GM21423 (cell line): ENCODE data around the gene PTPRT.

Experiments used
- ATAC-seq: cut with Tn5 transposase; IDR thresholded peaks from one replicate; pipeline ENCODE4 v1.9.1; 2021; ENCODE audit warnings: mild to moderate bottlenecking, moderate library complexity; ENCODE audit not compliant: unreplicated experiment

The PTPRT gene

DNA sequence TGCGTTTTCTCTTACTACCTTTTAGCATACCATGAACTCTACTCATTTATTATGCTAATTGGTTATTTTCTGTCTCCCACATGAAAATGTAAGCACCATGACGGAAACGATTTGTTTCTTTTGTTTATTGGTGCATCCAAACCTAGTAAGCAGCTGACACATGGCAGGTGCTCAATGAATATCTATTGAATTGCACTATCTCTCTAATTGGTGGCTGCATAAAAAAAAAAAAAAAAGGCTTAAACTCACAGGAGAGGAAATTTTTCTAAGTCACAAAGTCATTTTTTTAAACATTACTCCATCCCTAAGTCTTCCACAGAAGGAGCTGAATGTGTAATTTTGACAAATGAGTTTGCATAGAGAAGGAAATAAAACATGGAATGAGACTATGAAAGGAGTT is 608.4 kb downstream of the PTPRT start:
- no peak for ATAC-seq

DNA sequence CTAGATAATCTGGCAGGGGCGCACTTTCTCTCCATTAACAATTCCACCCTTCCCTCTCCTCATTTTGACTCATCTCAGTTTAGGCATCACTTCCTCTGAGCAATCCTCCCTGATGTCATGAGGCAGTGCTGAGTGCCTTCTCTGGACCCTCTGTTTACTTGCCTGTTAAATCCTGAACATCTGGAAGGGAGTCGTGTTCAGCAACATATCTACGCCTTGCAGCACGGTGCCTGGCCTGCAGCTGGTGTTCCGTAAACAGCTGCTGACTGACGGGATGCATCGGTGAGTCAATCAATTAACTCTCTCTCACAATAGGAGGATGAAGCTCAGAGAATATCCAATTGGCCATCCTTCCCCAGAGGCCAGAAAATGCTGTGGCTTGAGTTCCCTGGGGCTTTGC is 613.5 kb downstream of the PTPRT start:
- ATAC-seq = no peak

DNA sequence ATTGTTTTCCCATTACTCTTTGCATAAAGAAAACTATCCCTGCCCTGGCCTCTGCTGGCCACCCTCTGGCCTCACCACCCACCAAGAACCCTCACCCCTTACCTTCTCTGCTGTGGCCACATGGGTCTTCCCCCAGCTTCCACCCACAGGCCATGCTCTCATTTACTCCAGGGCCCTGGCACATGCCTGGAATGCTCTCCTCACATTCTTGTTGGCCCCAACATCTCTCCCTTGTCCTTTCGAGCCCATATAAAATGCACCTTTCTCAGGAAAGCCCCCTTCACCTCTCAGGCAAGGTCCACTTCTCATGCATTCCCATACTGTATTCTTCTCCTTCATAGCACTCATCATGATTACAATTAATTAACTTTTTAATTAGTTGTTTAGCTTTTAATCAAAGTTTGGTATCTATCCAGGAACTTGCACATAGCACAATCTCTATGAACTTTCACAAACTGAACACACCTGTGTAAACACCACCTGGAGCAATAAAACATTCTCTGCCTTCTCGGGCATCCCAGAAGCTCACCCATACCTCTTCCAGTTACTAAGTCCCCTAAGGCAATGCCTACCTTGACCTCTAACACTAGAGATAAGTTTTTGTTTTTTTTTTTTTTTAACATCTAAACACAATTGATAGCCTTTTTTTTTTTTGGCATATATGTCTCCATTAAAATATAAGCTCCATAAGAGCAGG is 617.2 kb downstream of the PTPRT start:
- no peak for ATAC-seq

DNA sequence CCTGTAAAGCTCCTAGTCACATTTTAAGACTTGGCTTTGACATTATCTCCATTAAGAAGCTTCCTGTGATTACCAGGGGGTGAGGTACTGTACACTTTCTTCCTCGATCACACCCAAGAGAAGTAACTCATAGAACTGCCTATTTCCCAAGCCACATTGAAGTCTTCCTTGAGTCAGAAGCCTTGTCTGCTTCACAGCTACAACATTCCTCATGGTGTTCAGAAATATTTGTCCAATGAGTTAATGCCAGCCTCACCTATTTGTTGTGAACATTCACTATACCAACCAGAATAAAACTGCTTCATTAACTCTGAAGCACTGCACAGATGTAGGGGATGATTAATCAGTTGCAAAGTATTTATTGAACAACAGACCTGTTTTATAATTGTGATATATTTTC is 622.3 kb downstream of the PTPRT start:
- no peak for ATAC-seq

DNA sequence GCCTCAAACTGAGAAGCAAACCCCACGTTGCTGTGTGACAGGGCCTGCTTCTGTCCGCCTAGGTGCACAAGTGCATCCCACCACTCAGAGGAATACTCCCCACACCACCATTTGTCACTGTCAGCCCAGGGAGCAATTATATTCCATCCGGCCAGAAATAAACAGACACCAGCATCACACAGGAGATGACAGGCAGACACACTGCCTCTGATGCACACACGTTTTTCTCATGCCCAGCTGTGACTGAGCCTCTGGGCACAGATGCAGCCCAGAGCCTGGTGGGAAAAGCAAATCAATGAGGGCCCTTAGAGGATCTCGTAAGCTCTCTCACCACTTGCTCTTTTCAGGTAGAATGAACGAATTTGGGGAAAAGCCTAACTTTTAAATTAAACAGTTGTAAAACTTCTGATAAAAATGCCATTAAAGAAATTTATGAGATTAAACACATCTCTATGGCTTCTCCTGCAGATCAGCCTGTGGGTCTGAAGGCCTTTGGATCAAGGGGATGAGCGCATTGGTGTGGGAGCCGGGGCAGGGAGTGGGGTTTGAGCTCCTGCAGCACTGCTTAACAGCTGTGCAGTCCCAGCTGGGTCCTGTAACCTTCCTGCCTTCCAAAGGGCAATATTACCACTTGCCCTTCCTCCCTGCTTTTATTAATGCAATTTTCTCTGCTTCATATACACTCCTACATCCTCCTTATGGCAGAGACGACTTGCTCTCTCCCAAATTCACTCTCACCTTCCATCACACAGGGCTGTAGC is 624.3 kb downstream of the PTPRT start:
- no peak for ATAC-seq

DNA sequence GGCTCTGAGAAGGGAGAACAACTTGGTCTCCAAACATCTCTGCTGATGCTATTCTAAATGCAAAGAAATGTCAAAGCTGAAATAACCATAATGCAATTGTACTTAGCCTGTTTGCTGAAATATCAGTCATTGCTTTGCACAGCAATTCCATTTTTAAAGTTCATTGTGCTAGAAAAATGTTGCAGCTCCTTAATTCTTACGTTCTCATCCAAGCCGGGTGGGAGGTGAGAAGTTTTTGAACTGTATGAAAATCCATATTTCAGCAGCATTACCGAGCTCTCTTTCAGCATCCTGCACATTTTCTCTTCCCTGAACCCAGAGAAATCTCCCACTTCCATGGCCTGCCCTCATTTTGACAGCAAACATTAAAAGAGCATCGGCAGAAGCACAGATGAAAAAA is 630.0 kb downstream of the PTPRT start:
- ATAC-seq = no peak

DNA sequence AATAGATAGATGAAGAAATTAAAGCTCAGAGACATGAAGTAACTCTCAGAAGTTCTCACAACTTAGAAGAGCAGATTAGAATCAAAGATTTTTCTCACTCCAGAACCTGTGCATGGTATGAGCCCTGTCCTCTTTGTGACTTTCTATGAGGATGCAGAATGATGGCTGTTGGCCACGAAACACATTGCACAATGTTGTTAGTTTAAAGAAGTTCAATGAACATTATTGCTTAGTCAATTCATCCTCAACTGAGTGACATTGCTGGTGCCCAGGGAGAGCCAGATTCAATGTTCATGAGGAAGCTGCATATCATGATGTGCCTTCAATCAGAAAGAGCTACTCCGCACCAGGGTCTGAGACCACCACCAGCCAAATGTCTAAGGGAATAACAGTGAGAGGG is 633.1 kb downstream of the PTPRT start:
- no peak for ATAC-seq

DNA sequence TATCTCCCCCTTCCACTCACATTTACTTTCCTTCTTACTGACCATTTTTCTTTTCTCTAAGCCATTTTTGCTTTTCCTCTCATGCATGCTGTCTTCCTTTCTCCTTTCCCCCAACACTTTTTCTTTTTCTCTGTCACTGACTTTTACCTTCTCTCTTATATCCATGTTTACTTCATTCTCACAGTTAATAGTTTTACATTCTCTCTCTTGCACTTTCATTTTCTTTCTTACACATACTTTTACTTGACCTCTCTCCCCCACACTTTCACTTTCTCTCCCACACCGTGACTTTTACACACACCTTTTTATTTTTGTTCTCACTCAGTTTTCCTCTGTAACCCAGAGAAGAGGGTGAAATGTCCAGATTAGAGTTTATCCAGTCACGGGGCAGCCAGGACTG is 636.3 kb downstream of the PTPRT start:
- ATAC-seq = no peak

DNA sequence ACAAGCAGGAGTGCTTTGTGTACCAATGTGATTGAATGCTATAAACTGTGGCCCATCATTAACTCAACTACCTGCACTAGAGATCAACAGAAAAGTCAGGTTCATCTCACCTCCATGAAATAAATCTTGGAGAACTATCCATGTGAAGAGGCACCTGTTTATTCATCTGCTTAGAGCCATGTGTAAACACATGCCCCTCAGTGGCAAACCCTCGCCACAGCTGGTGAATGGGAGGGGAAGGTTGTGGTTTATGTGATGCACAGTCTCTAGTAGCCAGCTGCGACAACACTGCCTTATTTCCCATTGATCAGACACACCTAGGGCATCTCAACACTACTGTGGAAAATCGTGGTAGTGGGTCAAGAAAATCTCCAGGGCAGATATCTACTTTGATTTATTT is 640.2 kb downstream of the PTPRT start:
- ATAC-seq = no peak

DNA sequence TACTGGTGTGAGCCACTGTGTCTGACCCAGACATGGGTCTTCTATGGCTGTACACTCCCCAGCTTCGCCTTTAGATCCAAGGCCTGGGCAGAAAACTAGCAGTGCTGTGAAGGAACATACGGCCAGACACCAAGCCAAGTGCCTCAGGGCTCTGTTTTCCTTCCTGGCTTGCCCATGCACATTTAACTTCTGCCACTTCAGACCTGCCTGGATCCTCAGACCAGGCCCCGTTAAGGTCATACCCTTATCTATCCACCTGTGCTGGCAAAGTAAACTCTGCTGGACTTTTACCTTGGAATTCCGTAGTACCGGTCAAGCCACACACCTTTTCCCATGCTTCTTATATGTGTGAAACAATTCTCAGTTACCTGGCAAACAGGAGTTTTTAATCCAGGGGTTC is 644.8 kb downstream of the PTPRT start:
- ATAC-seq = no peak

DNA sequence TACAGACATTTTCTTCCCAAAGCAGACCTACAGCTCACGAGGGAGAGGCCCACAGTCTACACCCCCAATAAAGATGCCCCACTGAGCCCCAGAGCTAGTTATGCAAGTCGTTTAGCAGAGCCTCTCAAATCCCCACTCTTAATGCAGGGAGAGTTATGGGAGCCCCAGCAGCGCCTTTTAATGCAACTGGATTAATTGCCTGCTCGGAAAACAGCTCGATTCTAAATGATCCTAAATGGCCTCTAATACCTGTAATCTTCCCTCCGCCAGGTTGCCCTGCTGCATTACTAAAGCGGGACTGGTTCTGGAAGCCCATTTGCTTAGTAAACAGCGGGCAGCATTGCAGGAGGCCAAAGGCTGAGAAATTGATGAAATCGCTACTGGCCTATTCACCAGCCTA is 656.9 kb downstream of the PTPRT start:
- ATAC-seq = no peak

DNA sequence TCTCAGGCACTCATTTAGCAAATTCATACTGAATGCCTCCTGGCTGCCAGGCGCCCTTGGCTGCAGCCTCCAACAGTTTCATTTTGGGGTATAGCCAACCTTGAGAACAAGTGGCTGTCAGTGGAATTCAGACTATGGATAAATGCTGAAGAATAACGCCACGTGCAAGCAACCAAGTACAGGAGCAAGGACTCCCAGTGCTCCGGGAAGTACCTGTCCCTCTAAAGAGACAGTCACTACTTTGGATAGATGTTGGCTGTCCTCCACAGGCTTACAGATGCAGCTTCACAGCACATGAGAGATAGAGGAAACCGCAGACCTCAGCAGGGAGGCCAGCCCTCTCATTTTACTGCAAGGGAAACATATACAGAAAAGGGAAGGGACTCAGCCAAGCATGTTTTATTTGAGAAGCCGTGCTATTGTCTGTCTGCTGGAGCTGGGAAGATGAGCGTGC is 658.2 kb downstream of the PTPRT start:
- ATAC-seq = no peak

DNA sequence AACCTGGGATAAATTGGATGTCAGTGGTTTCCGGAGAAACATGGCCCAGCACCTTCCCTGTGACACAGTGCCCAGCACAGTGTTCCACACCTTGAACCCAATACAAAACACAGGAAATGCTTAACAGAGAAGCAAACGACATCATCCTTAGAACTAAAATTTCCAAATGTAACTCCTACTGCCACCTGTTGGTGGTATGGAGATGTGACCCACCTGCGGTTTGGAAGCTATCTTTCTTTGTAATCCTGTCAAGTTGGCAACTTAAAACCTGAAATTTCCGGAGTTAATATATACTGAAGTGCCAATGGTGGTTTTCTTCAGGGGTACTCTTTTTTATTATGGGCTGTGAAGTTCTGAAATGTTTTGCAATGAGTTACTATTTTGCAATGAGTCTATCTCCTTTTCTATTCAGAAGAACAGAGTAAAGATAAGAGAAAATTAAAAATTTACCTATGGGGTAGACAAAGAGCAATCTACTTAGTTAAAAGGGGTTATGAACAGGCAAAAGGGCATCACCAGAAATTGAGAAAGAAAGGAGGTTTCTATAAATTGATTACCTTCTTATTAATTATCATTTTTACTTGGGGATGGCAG is 658.8 kb downstream of the PTPRT start:
- ATAC-seq = no peak

DNA sequence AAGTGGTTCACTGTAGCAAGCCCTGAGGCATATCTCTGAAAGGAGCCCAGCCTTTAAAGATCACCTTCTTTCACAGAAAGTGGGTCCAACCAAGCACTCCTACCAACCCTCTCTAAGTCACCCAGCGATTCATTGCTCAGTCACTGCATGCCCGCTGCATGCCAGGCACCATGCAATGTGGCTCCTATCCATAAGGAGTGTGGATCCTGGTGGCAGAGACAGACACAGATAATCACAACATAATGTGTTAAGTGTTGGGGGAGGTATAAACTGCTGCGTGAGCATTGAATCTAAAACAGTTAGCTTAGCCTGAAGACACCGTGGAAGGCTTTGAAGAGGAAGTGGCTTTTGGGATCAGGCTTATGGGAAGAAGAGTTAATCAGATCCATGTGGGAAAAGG is 659.5 kb downstream of the PTPRT start:
- no peak for ATAC-seq

DNA sequence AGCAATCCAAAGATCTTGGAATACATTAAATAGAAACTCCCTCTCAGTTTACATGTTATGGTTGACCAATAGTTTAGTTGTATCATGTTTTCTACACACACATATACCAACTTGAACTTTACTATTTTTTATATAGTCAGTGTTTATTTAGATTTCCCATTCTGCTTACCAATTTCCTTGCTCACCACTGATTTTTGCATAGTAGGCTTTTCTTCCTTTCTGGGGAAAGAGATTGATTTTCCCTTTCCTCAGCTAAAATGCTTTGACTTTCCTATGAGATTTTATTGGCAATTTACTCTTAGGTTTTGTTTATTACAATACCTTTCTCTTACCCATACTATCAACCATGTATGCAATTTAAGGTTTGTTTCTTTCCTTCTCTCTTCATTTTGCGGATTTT is 665.6 kb downstream of the PTPRT start:
- ATAC-seq = no peak

DNA sequence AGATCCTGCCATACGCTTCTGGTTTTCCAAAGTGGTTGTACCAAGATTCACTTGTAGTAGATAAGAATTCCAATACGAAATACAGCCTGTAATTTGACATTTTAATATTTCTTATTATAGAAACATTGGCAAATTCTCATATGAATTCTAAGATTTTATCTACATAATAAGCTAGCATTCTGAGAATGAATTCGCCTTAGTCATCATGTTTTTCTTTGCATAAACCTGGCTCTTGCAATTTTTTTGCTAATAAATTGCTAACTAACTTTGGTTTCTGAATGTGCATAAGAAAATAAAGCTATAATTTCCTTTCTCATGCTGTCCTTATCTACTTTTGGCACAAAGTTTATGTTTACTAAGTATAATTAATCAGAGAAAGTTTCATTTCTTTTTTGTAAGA is 673.0 kb downstream of the PTPRT start:
- no peak for ATAC-seq

DNA sequence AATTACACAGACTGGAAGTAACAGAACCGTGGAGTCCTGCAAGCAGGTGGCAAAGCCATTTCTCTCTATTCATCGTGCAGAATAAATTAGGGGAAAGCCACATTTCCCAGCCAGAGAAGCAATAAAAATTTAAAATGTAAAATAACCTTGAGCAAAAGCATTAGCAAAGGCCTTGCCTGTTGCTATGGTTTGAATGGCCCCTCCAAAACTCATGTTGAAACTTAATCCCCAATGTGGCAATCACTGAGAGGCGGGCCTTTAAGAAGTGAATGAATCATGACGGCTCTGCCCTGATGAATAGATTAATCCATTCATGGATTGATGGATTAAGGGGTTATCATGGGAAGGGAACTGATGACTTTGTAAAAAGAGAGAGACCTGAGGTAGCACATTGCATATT is 679.0 kb downstream of the PTPRT start:
- ATAC-seq = no peak

DNA sequence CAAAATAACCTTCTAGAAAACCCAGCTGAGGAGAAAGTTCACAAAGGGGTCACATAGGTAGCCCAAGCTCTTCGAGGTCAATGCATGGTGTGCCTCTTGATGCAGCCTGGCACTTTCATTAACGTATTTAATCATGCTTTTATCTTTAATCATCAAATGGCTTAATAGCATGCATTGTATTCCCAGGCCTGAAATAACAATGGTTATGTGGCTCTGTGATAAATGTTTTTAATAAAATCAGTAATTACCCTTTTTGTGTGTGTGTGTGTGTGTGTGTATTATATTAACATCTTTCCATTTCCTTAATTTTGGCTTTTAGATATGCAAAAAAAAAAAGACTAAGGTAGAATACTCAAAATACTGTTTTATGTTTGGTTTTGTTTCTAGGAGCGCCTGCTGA is 681.8 kb downstream of the PTPRT start:
- ATAC-seq = no peak

DNA sequence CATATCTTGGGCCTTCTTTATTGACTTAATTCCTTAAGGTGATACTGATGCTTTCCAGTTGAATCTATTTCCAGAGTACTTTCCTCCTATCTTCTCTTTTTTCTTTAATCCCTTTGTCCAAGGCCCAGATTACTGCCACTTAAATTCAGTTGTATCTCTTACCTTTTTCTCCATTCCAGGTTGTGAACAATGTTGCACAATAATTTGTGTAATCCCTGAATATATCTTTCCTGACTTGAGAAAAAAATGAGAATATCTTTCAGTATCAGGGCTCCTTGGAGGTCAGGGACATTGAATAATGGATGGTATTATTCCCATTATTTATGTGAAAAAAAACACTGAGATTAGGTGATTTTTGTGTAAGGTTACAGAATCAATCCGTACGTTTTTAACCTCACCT is 683.3 kb downstream of the PTPRT start:
- ATAC-seq = no peak

DNA sequence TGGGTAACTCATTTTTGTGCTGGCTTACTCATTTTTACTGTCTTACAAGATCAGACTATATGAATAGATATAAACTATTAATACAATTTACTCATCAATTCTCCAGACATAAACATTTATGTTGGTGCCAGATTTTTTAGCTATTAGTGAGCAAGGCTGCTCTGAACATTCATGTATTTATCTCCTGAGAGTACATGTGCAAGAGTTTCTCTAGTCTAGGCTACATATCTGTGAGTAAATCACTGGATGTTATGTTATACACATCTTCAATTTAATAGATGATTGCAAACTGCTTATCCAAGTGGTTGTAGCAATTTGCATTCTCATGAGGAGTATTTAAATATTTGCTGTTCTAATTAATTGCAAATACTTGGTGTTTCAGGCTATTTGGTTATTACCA is 687.1 kb downstream of the PTPRT start:
- ATAC-seq = no peak

DNA sequence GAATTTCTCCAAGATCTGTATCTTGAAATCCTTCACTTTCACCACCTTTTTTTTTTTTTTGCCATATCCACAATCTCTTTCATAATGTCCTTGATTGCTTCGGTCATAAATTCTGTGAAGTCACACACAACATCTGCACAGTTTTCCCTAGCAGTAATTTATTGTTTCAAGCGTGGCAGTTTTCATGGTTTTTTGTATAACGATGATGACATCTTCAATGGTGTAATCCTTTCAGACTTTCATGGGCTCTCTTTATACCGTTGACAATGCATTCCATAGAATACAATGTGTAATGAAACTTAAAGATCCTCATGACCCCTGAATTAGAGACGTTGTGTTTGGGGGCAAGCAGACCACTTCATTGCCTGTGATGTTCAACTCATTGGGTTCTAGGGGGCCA is 693.1 kb downstream of the PTPRT start:
- no peak for ATAC-seq

DNA sequence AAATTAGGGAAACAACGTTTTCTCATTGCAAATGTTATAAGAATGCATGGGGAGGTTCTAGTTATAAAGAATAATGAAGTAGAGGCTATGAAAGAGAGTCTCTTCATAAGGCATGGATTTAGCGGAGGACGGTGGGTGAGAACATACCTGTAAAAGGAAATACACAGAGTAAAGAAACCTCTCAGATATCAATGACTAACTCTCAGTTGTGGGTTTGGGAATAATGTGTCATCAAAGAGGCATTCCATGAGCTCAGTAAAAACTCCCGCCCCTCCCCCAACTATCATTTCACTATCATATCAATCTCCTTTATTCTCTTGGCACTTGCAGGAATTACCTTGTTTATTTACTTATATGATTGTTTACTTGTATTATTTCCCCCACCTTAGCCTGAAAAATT is 695.4 kb downstream of the PTPRT start:
- no peak for ATAC-seq
